PC-9 (cell line): ENCODE results near the gene C1QTNF1.

ENCODE experiments used
- CTCF ChIP-seq: fragments of 200-600 bp; sonication (generic); conservative IDR thresholded peaks from 2 replicates; pipeline ENCODE4 v1.6.1; 2017; ENCODE audit warnings: mixed run types, antibody characterized with exemption, mild to moderate bottlenecking, moderate library complexity
- EZH2 ChIP-seq: fragments of 200-600 bp; sonication (generic); IDR thresholded peaks from 2 replicates; pipeline ENCODE4 v1.8.0; 2017; ENCODE audit warnings: antibody characterized with exemption, low read depth

GRCh38 chr17:79026376-79027273 lies 2.7 kb downstream of the C1QTNF1 start:
- TF ChIP-seq EZH2: no peak
- no peak for TF ChIP-seq CTCF
